Myocyte (in vitro differentiated cells): ENCODE measurements around the gene WASF2. TPM values are rescaled to one million over a fixed set of nuclear protein-coding genes. Genes with fewer than 3 reads are reported as not detected.
A peak's percentile ranks its signal among the peaks of the same experiment; 100 is the strongest.

Experiments used
- DNase-seq: peaks from one replicate; pipeline ENCODE4 v3.0.0-alpha.2; 2012; ENCODE audit warnings: low read depth
- polyA plus RNA-seq: library from polyadenylated mRNA; unstranded; fragments of >200 nt; gene quantifications from one replicate; pipeline ENCODE4 v1.2.1, GENCODE V29; 2012; ENCODE audit warnings: missing spikeins
- total RNA-seq: library from RNA; depleted of rRNA; stranded (reverse); fragments of >200 nt; gene quantifications from 2 replicates; pipeline ENCODE4 v1.2.3, GENCODE V29; 2014

WASF2 gene
- 17.3 and 18.2 TPM in 2 replicates for total RNA-seq
- 65.6 TPM for polyA plus RNA-seq

DNA sequence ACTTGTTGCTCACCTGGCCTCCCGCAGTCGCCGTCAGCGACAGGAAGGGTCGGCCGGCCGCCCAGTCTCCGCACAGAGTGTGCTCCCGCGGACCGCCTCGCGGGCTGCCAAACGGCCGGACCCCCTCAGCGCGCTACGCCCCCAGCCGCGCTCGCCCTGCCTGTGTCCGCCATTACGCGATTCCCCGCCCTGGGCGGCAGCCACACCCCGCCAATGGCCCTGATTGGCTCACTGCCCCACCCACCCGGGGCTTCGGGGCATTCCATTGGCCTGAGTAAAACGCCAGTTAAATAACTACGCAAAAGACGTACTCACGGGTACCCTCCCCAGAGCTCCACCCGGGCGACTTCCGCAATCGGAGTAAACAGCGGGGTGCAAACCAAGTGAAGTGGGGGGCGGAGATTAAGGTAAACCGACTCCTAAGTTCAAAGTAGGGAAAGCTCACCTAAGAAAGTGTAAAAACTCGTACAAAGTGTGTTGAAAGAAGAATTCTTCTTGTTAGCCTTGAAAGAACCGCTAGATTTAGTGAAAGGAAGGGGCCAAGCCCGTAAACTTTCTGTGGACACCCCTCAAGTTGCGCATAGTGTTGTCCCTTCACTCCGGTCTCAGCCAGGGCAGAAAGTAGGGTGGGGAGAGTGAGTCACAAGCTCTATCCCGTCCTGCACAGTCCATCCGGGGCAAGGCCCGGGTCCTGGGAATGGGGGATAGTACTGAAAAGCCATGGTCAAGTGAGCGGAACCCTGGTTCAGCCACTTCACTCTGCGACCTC, at the start of gene WASF2:
Gene WASF2 (minus strand): TSS at position 195 of the 769 bp plus-strand sequence. CDS start 61,277 bp downstream, outside the sequence.
- peak; percentile 97 for DNase-seq

- peak; percentile 95 for DNase-seq
These were observed 48.8 kb upstream of the WASF2 start for GRCh38 chr1:27538793-27539192.

GRCh38 chr1:27538305-27538676, 48.3 kb upstream of the WASF2 start:
- DNase-seq = peak; percentile 15

GRCh38 chr1:27536767-27537166, 46.8 kb upstream of the WASF2 start:
- peak; percentile 94 for DNase-seq

- no peak for DNase-seq
These were observed 46.2 kb upstream of the WASF2 start for GRCh38 chr1:27536010-27536757.

- DNase-seq = peak; percentile 21
These were observed 45.4 kb upstream of the WASF2 start for GRCh38 chr1:27535386-27535785.

DNA sequence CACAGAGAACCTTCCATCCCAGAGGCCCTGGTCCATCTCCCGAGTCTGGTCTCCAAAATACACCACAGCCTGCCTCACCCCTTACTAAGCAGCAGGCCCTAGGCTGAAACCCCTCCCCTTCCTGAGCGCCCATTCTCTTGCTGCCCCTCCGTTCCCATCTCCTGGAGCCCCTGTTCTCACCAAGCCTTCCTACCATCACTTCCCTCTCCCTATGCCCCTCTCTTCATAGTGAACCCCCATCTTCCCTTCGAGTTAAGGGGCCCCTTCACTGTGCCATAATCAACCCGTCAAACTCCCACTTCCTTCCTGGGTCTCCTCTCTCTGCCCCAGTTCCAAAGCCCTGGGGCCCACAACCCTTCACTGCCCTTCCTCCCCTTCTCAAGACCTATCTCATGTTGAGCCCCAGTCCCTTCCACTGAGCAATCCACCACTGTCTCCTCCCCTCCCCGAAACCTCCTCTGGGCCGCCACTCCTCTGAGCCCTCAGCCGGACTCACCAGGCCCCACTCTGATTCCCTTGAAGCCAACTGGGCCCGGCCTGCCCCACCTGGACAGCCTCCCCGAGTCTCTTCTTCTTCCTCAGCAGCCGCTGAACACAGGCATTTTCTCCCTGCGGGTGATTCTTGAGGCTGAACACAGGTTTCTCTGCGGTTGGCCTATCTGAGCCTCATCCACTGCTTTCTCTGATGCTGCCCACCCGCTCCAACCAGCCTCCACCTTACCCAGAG, 42.2 kb upstream of the WASF2 start:
- DNase-seq = no peak

- no peak for DNase-seq
These were observed 40.2 kb upstream of the WASF2 start for GRCh38 chr1:27530192-27530591.

DNA sequence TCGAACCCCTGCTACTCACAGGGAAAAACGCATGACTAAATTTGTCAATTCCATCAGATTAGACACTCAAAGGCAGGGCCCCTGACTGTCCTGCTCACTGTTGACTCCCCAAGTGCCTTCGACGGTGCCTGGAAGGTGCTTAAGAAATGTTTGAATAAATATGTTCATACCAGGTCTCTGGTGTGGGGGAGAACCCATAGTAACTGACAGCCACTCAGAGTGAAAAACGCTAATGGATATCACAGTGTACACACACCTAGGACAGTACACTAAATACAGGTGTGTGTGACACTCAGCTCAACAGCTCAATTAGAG, 39.7 kb upstream of the WASF2 start:
- DNase-seq = no peak

DNA sequence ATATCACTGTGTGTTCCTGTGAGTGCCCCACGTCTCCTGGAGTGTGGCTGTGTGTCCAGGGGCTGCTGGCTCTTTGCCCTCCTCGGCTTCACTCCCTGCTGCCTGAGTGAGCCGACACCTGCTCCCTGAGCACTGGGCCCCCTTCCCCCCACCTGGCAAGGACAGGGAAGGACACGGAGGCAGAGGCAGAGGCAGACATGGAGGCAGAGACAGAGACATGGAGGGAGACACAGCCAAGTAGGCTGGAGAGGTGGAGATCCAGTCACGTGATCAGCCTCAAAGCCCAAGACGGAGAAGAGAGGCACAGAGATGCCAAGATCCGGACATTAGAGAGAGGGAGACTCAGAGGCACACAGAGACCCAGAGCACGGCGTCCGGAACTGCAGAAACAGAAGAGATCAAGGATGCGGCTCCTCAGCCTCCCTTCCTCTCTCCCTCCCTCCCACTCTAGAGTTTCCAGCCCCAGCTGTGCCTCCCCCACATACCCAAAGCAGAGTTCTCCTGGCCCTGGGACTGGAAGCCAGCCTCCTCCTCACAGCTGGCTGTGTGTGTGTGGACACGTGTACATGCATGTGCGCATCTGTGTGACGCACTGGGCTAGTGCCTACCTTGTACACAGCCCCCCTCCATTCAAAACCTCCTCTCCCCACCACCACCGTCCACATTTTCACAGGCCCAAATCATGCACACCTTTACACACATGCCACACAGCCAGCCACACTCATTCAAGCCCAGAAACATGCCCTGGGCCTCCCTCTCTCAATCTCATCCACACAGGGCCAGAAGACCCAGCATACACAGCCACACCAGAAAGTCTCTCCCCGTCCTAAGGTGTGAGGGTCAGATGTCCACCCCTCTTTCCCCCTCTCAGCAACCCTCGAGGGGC, 39.1 kb upstream of the WASF2 start:
- DNase-seq = peak; percentile 82

- no peak for DNase-seq
These were observed 38.2 kb upstream of the WASF2 start for GRCh38 chr1:27527890-27528817.

DNA sequence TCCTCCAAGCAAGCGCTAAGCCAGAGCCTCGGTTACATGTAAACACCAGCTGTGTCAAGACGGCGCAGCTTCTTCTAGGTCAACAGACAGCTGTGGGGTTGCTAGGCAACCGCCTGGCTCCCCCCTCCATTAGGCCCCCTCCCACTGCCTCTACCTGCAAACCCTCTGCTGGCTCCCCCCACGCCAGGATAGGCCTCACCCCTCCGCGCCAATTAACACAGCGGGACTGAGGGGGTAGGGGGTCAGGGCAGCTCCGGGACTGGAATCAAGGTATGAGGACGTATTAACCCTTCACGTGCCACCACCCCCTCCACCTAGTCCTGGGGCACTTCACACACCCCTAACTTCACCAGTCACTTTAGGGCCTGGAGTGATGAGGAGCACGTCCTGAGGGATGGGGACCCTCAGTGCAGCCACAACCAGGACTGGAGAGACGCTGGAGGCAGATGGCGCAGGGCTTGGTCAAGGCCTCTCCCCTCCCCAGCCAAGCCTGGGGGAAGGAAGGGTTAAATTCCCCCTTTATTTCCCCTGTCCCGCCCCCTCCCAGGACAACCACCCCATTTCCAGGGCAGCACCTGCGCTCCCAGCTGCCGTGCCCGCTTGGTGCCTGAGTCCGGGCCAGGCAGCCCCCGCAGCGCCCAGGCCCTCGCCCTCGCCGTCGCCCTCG, 37.4 kb upstream of the WASF2 start:
- DNase-seq = peak; percentile 90

DNA sequence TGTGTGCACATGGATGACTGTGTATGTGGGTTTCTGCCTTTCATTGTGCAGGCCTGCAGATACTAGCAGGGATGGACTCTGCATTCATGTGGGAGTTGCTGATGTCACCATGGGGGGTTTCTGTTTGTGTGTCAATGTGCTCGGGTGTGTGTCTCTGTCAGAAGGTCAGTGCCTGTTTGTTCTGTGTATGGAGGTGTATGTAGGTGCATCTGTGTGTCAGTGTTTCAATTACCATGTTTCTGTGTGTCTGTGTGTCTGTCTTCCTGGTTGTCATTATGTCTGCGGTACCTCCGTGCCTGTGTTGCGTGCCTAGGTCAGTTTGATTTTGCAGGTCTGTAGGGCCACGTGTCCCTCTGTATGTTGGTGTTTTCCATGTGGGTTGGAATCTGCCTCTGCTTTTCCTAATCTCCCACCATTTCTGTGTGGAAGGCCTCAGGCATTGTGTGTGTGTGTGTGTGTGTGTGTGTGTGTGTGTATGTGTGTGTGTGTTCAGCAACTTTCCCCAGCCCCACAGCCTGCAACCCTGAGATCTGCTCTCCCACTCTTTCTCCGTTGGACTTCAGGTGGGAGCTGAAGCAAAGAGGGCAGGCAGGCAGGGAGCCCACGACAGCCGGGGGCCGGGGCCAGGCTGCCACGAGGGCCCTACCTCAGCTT, 36.7 kb upstream of the WASF2 start:
- DNase-seq = peak; percentile 30

GRCh38 chr1:27525296-27526272, 35.6 kb upstream of the WASF2 start:
- DNase-seq = peak; percentile 91

DNA sequence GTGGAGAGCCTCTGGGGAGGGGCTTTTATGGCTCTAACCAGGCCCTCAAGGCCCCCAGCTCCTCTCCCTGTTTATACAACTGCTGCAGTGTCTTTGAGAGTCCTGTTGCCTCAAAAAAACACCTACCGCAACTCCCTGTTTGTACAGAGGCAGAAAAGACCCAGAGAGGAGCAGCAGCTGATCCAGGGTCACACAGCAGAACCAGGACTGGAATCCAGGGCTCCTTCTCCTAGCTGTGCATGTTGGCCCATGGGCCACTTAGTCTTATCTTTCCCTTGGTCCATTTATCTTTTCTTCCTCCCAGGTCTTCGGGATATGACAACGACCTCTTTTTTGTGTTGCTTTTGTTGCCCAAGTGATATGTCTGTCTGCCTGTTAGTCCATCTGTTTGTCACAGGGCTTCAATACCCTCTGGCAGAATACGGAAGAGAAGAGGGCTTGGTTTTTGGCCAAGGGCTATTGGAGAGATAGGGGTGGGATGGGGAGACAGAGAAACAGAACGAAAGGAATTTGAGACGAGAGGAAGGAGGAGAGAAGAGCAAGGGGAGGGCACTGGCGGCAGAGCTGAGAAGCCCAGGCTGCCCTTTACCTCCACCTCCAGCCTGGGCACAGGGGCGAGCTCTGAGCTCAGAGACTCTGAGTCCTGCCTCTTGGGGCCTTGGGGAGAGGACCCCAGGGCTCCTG, 33.5 kb upstream of the WASF2 start:
- DNase-seq = no peak

- DNase-seq = peak; percentile 70
These were observed 32.7 kb upstream of the WASF2 start for GRCh38 chr1:27522432-27523336.
